GM19397 (cell line): ENCODE results near the gene ADAP2.
"Not testable (repeated sequence)": the region's sequence is repeated elsewhere in the genome, so short reads cannot be mapped to it uniquely, and the experiment has no call there.

ENCODE experiments used
- ATAC-seq: cut with Tn5 transposase; IDR thresholded peaks from one replicate; pipeline ENCODE4 v1.9.1; 2021; ENCODE audit warnings: mild to moderate bottlenecking, moderate library complexity; ENCODE audit not compliant: unreplicated experiment

ADAP2 gene

DNA sequence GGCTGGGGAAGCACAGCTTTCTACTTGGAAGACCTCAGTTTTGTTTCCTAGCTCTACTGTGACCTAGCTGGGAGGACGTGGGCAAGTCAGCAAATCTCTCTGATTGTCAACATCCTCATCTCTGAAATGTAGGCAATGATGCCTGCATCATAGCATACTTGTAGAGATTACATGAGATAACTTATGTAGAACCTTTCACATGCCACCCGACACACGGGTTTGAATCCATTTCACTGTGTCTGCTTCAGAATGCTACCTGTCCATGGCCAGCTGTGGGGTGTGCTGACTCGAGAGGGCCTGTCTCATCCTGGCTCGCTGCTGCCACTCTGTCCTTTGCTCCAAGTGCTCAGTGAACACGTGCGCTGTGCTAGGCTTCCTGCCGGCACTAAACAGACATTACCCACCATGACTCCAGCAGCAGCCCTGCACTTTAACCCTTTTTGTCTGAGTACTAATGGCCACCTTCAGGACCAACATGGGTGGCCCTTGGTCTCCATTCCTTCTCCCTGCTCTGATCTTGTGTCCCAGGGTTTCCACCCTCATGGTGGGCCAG lies 7.4 kb downstream of the ADAP2 start:
- ATAC-seq: no peak

DNA sequence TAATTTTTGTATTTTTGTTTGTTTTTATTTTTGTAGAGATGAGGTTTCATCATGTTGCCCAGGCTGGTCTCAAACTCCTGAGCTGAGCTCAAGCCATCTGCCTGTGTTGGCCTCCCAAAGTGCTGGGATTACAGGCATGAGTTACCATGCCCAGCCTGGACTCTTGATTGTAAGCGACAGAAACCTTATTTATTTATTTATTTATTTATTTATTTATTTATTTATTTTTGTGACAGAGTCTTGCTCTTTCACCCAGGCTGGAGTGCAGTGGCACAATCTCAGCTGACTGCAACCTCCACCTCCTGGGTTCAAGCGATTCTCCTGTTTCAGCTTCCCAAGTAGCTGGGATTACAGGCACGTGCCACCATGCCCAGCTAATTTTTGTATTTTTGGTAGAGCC lies 8.1 kb downstream of the ADAP2 start:
- not testable (repeated sequence) for ATAC-seq

DNA sequence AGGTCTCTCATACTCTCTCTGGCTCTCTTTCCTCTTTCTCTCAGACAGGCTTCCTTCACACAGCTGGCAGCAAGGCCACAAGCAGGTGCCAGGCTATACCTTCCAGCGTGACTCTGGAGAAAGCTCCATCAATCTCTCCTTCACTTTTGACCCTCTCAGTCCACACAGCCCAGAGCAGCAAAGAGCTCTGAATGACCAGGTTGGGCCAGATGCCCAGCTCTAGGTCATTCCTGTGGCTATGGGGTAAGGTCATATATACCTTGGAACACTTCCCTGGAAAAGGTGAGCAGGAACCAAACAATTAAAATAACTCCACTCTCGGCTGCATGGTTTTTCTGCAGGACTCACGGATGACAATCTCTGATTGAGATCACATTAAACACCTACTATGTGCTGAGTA lies 8.8 kb downstream of the ADAP2 start:
- no peak for ATAC-seq

DNA sequence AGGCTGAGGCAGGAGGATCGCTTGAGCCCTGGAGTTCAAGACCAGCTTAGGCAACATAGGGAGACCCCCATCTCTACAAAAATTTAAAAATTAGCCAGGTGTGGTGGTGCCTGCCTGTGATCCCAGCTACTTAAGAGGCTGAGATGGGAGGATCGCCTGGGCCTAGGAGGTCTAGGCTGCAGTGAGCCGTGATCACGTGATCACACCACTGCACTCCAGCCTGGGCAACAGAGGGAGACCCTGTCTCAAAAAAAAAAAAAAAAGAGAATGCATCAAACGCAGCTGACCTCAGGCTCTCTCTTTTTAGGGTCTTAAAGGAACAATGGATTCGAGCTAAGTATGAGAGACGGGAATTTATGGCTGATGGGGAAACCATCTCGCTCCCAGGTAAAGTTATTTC lies 9.8 kb downstream of the ADAP2 start:
- ATAC-seq: not testable (repeated sequence)

DNA sequence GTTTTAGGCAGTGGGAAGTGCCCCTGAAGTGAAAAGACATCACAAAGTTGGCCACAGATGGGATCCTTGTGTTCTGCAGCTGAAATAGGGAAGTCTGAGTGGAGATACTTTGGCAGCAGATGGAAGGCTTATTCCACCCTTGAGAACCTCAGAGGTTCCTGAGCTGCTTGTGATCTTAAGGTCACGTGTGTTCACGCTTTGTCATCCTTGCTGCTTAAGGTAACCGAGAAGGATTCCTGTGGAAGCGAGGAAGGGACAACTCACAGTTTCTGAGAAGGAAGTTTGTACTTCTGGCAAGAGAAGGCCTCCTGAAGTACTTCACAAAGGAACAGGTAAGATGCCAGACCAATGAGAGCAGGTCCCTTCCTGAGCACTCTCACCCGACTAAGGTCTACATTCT lies 12.2 kb downstream of the ADAP2 start:
- ATAC-seq: no peak

DNA sequence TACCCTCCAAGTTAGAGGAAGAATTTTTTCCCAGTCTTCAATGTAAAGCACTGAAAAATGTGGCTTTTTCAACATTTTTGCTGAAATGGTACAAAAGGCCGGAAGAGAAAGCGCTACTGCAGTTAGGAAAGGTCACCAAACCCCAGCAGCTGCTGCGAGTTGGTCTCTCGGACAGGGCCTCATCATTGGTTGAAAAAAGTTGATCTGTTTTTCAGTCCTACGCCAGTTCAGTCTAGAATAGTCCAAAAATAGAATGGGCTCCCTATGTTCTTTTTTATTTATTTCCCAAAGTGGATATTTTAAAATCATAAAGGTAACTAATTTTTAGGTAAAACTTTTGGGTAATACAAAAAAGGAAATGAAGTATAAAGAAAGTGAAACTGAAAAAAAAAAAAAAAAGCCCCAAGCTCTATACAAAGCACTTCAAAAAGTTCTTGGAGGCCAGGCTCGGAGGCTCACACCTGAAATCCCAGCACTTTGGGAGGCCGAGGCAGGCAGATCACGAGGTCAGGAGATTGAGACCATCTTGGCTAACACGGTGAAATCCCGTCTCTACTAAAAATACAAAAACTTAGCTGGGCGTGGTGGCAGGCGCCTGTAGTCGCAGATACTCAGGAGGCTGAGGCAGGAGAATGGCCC lies 17.4 kb downstream of the ADAP2 start:
- ATAC-seq: no peak

DNA sequence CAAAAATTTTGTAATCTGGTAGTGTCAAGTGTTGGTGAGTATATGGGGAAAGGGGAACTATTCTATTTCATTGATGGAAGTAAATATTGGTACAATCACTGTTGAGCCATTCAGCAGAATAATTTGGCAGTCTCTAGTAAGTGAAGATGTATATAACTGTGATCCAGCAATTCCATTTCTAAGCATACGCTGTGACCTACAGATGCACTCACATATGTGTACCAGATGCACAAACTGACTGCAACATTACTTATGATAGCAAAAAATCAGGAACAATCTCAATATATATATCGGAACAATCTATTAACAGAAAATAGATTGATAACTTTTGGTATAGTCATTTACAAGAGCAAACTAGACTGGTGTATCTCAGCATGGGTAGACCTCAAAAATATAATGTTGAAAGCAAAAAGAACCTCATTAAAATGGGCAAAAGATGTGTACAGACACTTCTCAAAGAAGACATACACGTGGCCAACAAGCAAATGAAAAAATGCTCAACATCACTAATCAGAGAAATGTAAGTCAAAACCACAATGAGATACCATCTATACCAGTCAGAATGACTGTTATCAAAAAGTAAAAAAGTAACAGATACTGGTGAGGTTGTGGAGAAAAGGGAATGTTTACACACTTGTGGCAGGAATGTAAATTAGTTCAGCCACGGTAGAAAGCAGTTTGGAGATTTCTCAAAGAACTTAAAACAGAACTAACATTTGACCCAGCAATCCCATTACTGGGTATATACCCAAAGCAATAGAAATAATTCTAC lies 20.7 kb downstream of the ADAP2 start:
- no peak for ATAC-seq

DNA sequence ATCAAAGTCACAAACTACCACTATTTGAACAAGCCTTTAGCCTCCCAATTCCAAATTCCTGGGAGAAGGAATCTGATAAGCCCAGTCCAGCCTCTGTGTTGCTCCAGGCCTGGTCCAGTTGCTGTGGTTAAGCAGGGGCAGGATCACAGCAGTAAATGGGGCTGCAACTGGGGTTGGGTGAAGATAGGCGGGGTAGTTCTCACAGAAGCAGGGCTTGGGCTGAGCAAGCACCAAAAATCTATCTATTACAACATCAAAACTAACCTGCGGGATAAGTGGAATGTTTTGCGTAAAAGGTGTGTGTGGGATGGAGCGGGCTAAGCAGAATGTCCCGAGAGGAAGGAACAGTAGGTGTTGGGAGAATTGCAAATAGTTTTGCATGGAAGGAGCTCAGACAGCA lies 26.1 kb downstream of the ADAP2 start:
- ATAC-seq: no peak

DNA sequence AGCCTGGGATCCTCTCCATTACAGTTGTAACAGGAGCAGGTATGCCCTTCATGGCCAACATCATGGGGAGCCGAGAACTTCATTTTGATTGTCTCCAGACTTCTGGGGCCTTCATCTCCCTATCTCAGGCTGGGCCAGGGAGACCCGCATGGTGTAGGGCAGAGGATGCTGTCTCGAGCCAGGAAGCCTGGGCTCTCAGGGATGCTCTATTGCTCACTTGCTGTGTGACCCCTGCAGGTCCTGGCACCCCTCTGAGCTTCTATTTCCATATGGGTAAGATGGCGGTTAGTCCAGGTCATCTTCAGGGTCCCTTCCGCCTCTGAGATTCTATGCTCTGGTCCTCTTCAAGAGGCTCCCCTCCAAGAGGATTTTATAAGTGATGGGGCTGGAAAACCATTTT lies 28.4 kb downstream of the ADAP2 start:
- no peak for ATAC-seq

DNA sequence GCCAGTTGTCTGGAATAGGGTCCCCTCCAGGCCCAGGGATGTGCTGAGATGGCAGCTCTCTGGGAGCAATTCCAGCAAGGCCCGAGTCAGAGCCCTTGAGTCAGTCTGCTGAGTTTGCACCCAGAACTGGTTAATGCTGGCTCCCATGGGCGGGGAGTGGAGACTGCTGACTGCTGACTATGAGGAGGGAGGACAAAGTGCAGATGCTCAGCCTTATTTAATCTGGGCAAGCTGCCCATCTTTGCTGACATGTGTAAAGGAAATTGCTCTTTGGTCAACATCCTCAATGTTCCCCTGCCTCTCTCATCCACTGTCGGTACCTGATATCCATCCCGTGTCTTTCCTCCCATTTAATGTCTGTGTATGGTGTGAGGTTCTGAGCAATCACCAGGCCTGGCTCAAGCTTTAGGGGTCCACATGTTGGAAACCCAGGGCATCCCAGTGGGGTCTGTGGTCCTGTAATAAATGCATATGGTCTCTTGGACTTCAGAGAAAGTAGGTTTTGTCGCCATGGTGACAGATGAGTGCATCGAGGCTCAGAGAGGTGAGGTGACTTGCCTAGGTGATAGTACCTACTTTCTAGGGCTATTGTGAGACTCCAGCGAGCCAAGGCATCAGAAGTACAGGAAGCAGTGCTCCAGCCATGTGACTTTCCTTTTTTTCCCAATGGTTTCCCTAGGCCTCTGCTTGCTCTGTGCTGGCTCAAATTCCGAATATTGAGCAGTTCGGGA lies 29.1 kb downstream of the ADAP2 start:
- no peak for ATAC-seq

DNA sequence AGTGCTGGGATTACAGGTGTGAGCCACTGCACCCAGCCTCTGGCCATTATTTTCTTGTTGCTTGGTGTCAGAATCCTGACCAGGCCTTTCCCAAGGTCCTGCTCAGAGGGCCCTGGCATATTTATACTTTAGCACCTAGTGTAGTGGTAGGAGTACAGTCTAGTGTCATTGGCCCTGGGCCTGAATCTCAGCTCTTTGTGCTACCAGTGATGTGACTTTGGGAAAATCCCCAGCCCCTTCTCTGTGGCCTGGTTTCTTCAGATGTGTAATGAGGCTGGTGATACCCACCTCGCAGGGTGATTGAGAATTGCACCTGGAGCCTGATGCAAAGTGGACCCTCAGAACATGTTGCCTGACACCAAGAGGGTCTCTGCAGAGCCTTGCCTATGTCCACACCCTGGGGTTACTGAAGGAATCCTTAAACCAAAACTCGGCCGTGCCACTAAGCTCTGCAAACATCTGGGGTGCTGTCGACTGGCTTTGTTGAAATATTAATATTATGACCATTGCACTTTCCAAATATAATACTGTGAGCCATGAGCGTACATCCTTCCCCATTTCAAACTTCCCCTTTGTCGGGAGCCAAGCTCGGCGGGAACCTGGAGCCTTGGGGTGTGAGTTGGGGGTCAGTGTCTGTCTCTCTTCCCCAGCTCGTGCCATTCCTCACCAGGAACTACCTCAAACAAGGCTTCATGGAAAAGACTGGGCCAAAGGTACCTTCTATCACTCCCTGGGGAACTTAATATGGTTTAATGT lies 31.1 kb downstream of the ADAP2 start:
- ATAC-seq: no peak

DNA sequence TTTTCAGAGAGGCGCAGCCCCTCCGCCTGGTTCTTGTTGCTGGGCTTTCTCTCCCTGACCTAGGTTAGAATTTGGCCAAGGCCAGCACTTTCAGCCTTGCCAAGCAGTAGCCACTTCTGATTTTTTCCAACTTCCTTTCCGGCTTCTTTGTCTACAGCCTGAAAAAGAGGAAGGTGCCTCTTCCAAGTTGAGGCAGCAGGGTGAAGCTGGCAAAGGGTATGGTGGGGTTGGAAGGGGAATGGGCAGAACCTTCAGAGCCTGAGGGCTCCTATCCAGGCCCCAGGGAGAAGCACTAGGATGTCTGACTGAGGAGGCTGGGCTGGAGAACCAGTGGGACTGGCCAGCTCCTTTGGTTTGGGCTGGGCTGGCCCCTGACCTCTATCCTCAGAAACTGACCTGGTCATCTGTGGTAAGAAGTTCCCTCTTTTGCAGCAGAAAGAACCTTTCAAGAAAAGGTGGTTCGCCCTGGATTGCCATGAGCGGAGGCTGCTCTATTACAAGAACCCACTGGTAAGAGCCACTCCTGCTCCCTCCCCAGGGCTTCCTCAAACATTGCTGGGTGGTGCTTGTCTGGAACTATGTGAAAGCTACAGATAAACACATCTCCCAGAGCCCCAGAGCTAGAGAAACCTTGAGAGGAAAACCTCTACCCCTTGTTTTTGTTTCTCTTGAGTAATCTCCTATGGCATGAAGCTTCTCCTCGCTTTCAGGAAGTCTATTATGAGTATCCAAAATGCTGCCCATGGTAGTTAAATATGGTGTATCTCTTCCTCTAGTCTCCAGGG lies 32.5 kb downstream of the ADAP2 start:
- no peak for ATAC-seq

DNA sequence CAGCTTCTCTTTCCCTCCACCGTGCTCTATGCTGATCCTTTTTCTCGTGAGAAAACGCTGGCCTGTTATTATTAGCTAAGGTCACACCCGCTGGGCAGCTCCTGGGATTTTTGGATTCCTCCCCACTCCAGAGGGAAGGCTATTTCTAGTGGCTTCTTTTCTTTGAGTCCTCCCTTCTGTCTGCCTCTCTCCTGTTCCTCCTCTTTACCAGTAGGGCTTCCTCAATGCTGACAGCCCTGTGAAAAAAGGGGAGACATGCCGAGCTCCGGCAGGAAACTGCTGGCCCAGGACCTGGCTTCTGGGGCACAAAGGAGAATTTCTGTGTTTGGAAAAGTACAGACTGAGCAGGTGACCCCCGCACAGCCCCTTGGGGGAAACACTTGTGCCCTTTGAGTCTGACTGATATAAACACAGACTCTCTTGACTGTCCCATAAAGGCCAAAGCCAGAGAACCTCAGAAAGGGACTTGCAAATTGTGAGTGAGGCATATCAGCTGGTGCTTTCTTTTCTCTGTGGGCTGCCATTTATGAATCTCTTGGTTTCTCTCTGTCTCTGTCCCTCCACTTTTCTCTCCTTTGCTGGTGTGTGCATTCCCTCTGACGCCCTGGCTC lies 35.1 kb downstream of the ADAP2 start:
- no peak for ATAC-seq

DNA sequence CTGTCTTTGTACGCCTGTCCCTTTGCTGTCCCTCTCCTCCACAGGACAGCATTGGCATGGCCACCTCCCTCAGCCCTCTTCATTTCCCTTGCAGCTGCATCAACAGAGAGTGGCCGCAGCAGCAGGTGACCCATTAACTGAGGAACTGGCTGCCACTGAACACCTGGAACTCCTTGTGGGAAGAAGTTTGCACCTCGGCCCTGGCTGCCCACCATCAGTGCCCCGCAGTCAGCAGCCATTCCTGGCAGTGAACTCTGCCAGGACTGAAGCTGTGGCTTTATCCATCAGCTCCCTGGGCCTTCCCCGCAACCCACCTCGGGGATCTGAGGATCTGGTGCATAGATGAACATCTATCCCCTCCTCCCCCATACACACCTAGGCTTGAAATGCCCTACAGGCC lies 36.0 kb downstream of the ADAP2 start:
- ATAC-seq: no peak

DNA sequence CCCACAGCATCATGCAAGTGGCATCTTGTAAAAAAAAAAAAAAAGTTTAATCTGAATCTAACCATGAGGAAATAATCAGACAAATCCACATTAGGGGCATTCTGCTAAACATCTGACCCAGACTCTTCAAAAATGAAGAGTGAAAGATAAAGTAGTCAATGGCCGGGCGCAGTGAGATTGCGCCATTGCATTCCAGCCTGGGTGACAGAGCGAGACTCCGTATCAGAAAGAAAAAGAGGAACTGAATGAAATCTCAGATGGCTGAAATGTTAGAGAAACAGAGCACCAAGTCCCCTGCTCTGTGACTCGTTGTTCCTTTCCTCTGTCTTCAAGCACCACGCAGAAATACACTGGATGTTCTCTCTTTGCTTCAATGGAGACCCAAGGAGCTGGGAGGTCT lies 36.4 kb downstream of the ADAP2 start:
- no peak for ATAC-seq

DNA sequence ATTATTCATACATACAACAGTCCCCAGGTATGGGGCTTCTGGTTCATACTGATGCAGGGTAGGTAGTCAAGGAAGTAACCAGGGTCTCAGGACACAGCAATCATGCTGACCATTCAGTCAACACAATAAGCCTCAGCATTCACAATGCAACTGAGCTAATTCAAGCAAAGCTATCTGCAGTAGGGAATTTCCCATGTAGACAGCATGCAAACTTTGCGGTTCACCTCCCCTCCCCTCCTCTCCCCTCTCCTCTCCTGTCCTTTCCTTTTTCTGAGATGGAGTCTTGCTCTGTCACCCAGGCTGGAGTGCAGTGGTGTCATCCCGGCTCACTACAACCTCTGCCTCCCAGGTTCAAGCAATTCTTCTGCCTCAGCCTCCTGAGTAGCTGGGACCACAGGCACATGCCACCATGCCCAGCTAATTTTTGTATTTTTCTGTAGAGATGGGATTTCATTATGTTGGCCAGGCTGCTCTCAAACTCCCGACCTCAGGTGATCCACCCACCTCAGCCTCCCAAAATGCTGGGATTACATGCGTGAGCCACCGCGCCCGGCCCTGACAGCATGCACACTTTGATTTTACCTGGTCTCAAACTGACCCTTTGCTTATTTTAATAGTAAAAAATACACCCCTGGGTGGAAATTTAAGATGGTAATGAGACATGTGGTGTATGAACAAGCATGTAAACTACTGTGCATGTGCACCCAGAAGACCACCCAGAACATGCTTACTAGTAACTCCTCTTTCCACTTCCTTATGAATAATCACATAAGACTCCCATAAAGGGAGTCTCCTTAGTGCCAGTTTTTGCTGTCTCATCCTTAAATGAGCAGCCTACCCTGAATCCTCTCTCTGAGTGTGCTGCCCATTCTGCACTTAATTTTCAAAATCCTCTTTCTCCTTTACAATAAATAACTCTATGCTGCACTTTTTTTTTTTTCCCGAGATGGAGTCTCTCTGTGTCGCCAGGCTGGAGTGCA lies 39.8 kb downstream of the ADAP2 start:
- peak; percentile 63 for ATAC-seq

DNA sequence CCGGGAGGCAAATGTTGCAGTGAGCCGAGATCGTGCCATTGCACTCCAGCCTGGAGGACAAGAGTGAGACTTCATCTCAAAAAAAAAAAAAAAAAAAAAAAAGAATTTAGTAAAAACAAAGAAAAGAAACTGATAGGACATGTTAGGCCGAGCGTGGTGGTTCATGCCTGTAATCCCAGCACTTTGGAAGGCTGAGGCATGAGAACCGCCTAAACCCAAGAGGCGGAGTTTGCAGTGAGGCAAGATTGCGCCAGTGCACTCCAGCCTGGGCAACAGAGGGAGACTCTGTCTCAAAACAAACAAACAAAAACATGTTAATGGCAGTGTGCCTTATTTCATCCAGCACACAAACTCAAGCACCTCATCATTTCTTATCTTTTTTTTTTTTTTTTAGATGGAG lies 42.6 kb downstream of the ADAP2 start:
- ATAC-seq: not testable (repeated sequence)

DNA sequence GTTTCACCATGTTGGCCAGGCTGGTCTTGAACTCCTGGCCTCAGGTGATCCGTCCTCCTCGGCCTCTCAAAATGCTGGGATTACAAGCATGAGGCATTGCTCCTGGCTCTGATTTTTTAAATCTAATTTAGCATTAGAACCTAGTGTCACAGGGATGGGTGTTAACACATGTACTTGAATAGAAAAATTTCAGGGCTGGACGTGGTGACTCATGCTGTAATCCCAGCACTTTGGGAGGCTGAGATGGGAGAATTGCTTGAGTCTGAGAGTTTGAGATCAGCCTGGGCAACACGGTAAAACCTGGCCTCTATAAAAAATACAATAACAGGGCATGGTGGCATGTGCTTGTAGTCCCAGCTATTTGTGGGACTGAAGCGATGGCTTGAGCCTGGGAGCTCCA lies 43.1 kb downstream of the ADAP2 start:
- no peak for ATAC-seq

DNA sequence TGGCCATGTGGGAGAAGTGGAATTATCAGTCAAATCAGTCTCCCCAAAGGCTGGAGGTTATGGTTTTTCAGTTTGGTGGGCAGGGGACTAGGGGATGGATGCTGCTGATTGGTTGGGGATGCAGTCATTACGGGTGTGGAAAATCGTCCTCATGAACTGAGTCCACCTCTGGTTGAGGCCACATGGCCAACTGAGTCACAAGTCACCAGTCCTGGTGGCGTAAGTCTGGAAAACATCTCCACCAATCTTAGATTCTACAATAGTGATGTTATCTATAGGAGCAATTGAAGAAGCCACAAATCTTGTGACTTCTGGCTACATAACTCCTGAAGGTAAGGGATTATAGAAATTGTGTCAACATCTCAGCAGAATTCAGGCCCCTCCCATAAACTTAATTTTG lies 43.9 kb downstream of the ADAP2 start:
- ATAC-seq: no peak
